ENCODE data around the gene SH3PXD2A. TPM values are rescaled to one million over a fixed set of nuclear protein-coding genes. Genes with fewer than 3 reads are reported as not detected.
"Not testable (repeated sequence)": the region's sequence is repeated elsewhere in the genome, so short reads cannot be mapped to it uniquely, and the experiment has no call there.

The SH3PXD2A gene
- polyA plus RNA-seq, 1 experiment: 50.2 TPM

DNA sequence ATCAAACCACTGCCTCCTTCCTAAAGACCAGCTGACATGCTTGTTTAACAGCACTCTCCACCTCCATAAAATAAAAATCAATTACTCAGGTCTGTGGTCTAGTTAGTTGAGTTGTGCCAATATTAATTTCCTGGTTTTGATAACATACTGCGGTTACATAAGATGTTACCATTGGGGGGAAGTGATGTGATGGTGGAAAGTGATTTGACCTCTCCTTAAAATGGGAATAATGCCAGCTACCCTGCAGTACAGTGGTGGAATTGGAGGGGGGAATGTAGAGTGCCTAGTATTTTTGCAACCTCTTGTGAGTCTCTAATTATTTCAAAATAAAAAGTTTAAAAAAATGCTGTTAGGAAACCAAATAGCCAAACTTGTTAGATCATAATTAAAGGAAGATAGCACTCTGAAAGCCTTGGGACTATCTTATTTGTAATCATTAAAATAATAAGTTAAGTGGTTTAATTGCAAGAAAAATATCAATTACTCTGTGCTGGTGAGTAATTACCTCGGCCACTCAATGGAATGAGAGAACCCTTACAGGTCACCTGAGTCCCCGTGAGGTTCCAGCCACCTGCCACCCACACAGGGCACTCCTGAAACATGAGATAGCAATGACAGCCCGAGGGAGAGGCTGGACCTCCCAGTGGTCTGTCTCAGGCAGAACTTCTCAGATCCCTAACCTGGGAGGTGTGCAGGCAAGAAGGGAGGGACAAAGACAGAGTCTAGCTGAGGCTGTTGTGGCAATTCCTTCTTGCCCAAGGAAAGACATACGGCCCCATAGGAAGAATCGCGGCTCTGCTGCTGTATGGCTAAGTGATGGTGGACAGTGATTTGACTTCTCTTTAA is 94.1 kb downstream of the SH3PXD2A start:
- POLR2A ChIA-PET: no interaction called here
- Histone ChIP-seq H3K4me3 (ENCODE audit: low read depth, low read length) (no peak overlapping the region), H3K27me3 (ENCODE audit: control insufficient read depth, insufficient read depth, low read length) (no peaks in the 10 kb centered on the region), H3K36me3 (ENCODE audit: control insufficient read depth, insufficient read depth, low read length) (no peaks in the 10 kb centered on the region)
- CTCF ChIA-PET: no interaction called here
- no peak for DNase-seq (ENCODE audit: low read depth)
- no peak for TF ChIP-seq CTCF (IDR thresholded peaks at IDR 0.05; ENCODE audit: insufficient read depth, low read depth, low read length)

DNA sequence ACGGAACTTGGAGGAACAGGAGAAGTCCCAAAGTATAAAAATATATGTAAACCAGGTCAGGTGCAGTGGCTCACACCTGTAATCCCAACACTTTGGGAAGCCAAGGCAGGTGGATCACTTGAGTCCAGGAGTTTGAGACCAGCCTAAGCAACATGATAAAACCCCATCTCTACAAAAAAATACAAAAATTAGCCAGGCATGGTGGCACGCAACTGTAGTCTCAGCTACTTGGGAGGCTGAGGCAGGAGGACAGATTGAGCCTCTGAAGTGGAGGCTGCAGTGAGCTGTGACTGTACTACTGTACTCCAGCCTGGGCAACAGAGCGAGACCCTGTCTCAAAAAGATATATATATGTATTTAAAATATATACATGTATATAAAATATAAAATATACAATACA is 95.1 kb downstream of the SH3PXD2A start:
- POLR2A ChIA-PET: not testable (repeated sequence)
- CTCF ChIA-PET: interaction anchor here (1.3 kb wide), 1 partner anchor 11 kb away, joined by 3 read pairs; no protein-coding TSS in a partner anchor

GRCh38 chr10:103759100-103759781 is 96.1 kb downstream of the SH3PXD2A start:
- ChIA-PET POLR2A (interaction anchor here (0.6 kb wide), 3 partner anchors 22 to 37 kb away, joined by 3 to 6 read pairs (median 3); no protein-coding TSS in a partner anchor), CTCF (interaction anchor here (1.0 to 1.8 kb wide), 5 partner anchors 10 to 46 kb away, joined by 3 to 6 read pairs (median 5); no protein-coding TSS in a partner anchor)
- Histone ChIP-seq H3K36me3 (ENCODE audit: control insufficient read depth, insufficient read depth, low read length) (no peaks in the 10 kb centered on the region), H3K4me3 (ENCODE audit: low read depth, low read length) (no peak overlapping the region), H3K27me3 (ENCODE audit: control insufficient read depth, insufficient read depth, low read length) (no peaks in the 10 kb centered on the region)
- TF ChIP-seq CTCF (IDR thresholded peaks at IDR 0.05; ENCODE audit: insufficient read depth, low read depth, low read length): no peak
- peak; percentile 25 for DNase-seq (ENCODE audit: low read depth)

More for the DNA sequence above, 95.1 kb downstream of the SH3PXD2A start:
- DNase-seq (ENCODE audit: low read depth); H3K27me3 ChIP-seq (ENCODE audit: control insufficient read depth, insufficient read depth, low read length); H3K36me3 ChIP-seq (ENCODE audit: control insufficient read depth, insufficient read depth, low read length); H3K4me3 ChIP-seq (ENCODE audit: low read depth, low read length): not testable (repeated sequence)

DNA sequence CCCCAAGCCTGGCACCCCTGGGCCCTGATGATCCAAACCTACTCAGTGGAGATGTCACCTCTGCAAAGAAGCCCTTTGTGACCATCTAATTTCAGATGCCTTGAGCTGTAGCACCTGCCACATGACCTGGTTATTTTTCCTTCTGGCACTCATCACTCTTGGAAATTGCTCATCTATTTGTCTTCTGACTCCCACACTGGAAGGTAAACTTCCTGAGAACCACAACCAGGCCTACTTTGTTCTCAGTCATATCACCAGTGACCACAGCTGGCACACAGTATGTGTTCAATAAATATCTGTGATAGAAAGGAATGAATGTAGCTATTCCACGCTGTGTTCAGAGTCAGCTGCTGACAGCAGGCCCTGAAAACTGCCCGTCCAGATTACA is 97.1 kb downstream of the SH3PXD2A start:
- ChIA-PET POLR2A (interaction anchor here (1.2 kb wide), 1 partner anchor 14 kb away, joined by 3 read pairs; no protein-coding TSS in a partner anchor), CTCF (interaction anchor here (0.9 to 1.8 kb wide), 7 partner anchors 10 to 93 kb away, joined by 3 to 6 read pairs (median 4); no protein-coding TSS in a partner anchor)
- Histone ChIP-seq H3K36me3 (ENCODE audit: control insufficient read depth, insufficient read depth, low read length) (no peaks in the 10 kb centered on the region), H3K4me3 (ENCODE audit: low read depth, low read length) (no peak overlapping the region), H3K27me3 (ENCODE audit: control insufficient read depth, insufficient read depth, low read length) (no peaks in the 10 kb centered on the region)
- DNase-seq (ENCODE audit: low read depth): no peak
- no peak for TF ChIP-seq CTCF (IDR thresholded peaks at IDR 0.05; ENCODE audit: insufficient read depth, low read depth, low read length)

- Histone ChIP-seq H3K27me3 (ENCODE audit: control insufficient read depth, insufficient read depth, low read length) (no peaks in the 10 kb centered on the region), H3K36me3 (ENCODE audit: control insufficient read depth, insufficient read depth, low read length) (no peaks in the 10 kb centered on the region), H3K4me3 (ENCODE audit: low read depth, low read length) (no peak overlapping the region)
- no peak for TF ChIP-seq CTCF (IDR thresholded peaks at IDR 0.05; ENCODE audit: insufficient read depth, low read depth, low read length)
- CTCF ChIA-PET: interaction anchor here (0.9 to 1.8 kb wide), 9 partner anchors 10 to 127 kb away, joined by 3 to 6 read pairs (median 4); no protein-coding TSS in a partner anchor
- POLR2A ChIA-PET: interaction anchor here (1.2 kb wide), 1 partner anchor 15 kb away, joined by 3 read pairs; no protein-coding TSS in a partner anchor
- DNase-seq (ENCODE audit: low read depth): peak; percentile 31
Measured at GRCh38 chr10:103757531-103758293, 97.7 kb downstream of the SH3PXD2A start.

Measured in BJ (cell line).